Measurements from ENCODE around the gene PLK5. TPM values are rescaled to one million over a fixed set of nuclear protein-coding genes. Genes with fewer than 3 reads are reported as not detected.
"Not testable (repeated sequence)": the region's sequence is repeated elsewhere in the genome, so short reads cannot be mapped to it uniquely, and the experiment has no call there.

PLK5 gene
- total RNA-seq, 1 donor from 2014 or later = not detected

DNA sequence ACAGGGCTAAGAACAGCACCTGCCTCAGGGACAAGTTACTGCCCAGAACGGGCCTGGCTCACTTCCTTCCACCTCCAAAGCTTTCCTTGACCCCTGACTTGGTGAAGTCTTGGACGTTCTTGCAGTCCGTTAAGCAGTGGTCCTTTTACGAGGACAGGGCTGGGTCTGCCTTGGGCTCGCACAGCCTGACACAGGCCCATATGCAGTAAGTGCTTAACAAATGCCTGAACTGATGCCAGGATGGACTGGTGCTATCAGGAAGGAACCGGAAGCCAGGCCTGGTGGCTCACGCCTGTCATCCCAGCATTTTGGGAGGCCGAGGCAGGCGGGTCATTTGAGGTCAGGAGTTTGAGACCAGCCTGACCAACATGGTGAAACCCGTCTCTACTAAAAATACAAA, 1.8 kb upstream of the PLK5 start:
- DNase-seq (ENCODE audit: low spot score in 2 of 2) = no peak
- no peak for FAIRE-seq

DNA sequence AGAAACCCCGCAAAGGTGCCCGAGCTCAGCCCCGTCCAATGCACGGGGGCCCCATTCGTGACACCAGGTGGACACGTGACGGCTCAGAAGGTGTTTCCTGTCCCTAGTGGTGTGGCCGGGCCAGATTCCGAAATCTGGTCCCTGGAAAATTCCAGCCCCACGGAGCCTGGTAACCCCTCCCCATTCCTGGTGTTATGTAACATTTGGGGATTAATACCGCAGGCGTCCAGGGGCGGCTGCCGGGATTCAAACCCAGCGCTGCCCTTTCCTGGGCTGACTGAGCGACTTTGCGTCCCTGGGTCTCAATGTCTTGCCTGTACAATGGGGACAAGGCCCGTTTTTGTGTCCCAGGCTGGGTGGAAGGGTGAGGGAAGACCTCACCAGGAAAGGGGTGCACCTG, 1.0 kb upstream of the PLK5 start:
- no peak for DNase-seq (ENCODE audit: low spot score in 2 of 2)
- FAIRE-seq = no peak

DNA sequence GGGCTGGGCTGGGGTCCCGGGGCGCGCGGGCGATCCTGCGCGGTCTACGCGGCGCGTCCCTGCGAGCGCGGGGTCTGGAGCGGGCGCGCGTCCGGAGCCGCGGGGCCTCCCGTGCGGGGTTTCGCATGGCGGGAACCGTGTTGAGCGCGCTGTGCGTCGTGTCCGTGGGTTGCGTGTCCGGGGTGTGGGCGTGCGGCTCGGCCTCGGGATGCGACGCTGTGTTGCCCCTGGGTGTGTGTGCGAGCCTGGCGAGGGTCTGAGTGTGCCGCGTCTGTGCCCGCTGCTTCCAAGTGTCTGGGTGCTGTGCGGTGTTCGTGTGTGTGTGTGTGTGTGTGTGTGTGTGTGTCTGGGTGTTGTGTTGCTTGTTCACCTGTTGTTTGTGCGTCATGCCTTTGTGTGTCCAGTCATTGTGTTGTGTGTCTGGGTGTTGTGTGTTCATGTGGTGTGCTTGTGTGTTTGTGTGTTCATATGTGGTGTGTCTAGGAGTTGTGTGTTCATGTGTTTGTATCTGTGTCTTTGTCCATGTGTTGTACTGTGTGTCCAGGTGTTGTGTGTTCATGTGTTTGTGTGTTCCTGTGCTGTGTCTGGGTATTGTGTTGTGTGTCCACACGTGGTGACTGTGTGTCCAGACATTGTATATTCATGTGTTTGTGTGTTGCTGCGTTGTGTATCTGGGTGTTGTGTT, 552 bp downstream of the PLK5 start:
- FAIRE-seq = no peak
- peak in 1 of 2 donors; percentile 61 for DNase-seq (ENCODE audit: low spot score in 2 of 2)

- DNase-seq (ENCODE audit: low spot score in 2 of 2) (no peak), FAIRE-seq (no peak)
These were observed 1.1 kb downstream of the PLK5 start for GRCh38 chr19:1524972-1525325.

GRCh38 chr19:1525343-1525742, 1.5 kb downstream of the PLK5 start:
- DNase-seq (ENCODE audit: low spot score in 2 of 2) (no peak), FAIRE-seq (no peak)

GRCh38 chr19:1526066-1526778, 2.3 kb downstream of the PLK5 start:
- DNase-seq (ENCODE audit: low spot score in 2 of 2) (no peak), FAIRE-seq (no peak)

- FAIRE-seq = no peak
- DNase-seq (ENCODE audit: low spot score in 2 of 2) = no peak
These were observed 3.2 kb downstream of the PLK5 start for GRCh38 chr19:1526979-1527649.

GRCh38 chr19:1527650-1528309, 3.9 kb downstream of the PLK5 start:
- DNase-seq (ENCODE audit: low spot score in 2 of 2) (no peak), FAIRE-seq (no peak)

GRCh38 chr19:1528596-1529429, 4.9 kb downstream of the PLK5 start:
- no peak for DNase-seq (ENCODE audit: low spot score in 2 of 2)
- no peak for FAIRE-seq

DNA sequence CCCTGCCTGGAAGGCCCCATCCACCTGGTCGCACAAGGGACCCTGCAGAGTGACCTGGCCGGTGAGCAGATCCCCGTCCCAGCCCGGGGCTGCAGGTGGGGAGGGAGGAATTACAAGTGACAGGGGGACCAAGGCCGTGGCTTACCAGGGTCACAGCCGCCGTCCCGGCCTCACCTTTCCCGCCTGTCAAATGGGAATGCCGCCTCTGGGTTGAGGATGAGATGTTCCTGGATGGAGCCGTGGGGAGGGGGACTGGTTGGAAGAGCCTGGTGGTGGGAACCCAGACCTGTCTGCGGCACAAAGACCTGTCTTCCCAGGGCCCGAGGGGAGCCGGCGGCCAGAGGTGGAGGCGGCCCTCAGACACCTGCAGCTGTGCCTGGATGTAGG, 5.5 kb downstream of the PLK5 start:
- DNase-seq (ENCODE audit: low spot score in 2 of 2) (no peak), FAIRE-seq (no peak)

DNA sequence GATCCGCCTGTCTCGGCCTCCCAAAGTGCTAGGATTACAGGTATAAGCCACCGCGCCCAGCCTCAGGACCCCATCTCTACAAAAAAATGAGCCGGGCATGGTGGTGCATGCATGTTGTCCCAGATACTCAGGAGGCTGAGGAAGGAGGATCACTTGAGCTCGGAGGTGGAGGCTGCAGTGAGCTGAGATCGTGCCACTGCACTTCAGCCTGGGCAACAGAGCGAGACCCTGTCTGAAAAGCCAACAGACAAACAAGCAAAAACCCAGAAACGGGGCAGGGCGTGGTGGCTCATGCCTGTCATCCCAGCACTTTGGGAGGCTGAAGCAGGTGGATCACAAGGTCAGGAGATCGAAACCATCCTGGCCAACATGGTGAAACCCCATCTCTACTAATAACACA, 7.0 kb downstream of the PLK5 start:
- FAIRE-seq; DNase-seq (ENCODE audit: low spot score in 2 of 2): not testable (repeated sequence)

DNA sequence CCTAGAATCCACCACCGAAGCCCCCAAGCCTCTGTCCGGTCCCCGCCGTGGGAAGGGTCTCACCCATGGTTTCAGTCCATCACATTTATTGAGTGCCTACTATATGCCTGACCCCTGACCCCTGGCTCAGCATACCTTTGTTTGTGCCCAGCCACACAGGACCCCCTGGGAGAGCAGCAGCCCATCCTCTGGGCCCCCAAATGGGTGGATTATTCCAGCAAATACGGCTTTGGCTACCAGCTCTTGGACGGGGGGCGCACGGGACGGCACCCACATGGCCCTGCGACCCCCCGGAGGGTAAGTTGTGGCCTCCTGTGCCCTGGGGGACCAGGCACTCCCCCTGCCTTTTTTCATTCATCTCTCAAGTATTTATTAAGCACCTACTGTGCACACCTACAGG, 7.7 kb downstream of the PLK5 start:
- no peak for FAIRE-seq
- no peak for DNase-seq (ENCODE audit: low spot score in 2 of 2)

DNA sequence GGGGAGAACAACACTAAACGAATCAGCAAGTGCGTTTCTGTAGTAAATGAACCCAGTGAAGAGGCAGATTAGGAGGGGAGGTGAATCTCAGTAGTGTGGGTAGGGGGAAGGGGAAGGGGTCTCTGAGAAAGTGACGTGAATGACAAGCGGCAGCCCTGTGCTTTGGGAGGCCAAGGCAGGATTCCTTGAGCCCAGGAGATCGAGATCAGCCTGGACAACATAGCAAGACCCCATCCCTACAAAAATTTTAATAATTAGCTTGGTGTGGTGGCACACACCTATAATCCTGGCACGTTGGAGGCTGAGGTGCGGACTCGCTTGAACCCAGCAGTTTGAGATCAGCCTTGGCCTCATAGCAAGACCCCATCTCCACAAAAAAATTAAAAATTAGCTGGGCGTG, 8.1 kb downstream of the PLK5 start:
- FAIRE-seq = no peak
- DNase-seq (ENCODE audit: low spot score in 2 of 2) = no peak

GRCh38 chr19:1533510-1534150, 9.8 kb downstream of the PLK5 start:
- no peak for FAIRE-seq
- DNase-seq (ENCODE audit: low spot score in 2 of 2) = no peak

DNA sequence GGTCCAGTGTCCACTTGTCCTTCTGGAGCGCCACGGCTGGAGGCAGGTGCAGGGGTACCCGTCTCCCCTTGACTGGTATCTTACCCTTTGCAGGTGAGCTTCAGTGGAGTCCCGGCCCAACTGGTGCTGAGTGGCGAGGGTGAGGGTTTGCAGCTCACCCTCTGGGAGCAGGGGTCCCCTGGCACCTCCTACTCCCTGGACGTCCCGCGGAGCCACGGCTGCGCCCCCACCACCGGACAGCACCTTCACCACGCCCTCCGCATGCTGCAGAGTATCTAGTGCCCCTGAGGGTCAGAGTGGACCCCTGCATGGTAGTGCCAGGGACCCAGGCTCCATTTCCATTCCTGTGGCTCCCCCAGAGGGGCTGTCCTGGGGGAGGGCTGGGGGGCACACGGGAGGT, 11.1 kb downstream of the PLK5 start:
- DNase-seq (ENCODE audit: low spot score in 2 of 2) = no peak
- FAIRE-seq = no peak

DNA sequence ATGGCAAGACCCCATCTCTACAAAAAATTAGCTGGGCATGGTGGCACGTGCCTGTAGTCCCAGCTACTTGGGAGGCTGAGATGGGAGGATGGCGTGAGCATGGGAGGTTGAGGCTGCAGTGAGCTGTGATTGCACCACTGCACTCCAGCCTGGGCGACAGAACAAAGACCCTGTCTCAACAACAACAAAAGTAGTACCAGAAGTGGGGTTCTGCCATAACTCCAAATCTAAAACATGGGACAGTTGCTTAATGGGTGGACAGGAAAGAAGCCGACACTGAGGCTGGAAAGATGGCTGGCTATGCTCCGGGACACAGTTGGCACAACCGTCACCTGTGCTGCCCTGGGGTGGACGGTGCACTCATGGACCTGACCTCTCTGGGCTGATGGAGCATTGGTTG, 11.8 kb downstream of the PLK5 start:
- not testable (repeated sequence) for FAIRE-seq; DNase-seq (ENCODE audit: low spot score in 2 of 2)

DNA sequence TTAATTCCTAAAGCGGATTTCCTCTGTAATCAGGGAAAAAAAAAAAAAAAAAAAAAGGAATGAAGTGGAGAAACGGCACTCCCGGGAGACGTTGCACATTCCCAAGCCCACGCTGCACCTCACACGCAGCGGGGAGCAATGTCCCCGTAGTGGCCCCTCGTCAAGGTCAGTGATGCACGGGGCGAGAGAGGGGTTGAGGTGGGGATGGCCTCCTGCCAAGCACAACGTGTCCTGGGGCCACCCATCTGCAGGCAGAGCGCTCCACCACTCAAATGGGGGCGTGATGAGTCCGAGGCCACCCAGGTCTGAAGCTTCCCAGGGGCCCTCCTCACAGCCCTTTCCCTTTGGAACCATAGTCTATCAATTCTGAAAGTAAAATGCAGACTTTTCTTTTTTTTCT, 15.1 kb downstream of the PLK5 start:
- no peak for DNase-seq (ENCODE audit: low spot score in 2 of 2)
- FAIRE-seq = no peak

- DNase-seq (ENCODE audit: low spot score in 2 of 2); FAIRE-seq: not testable (repeated sequence)
These were observed 15.9 kb downstream of the PLK5 start for GRCh38 chr19:1539749-1540148.

- no peak for FAIRE-seq
- no peak for DNase-seq (ENCODE audit: low spot score in 2 of 2)
These were observed 16.6 kb downstream of the PLK5 start for GRCh38 chr19:1540365-1540925.
